GM12801 (cell line): Measurements from ENCODE around the gene TGFB1I1.

Source experiments
- CTCF ChIP-seq: IDR thresholded peaks from one replicate; pipeline ENCODE4 v1.5.1; 2011; ENCODE audit warnings: control low read depth; ENCODE audit not compliant: insufficient read length; ENCODE audit errors: extremely low read depth

The TGFB1I1 gene

DNA sequence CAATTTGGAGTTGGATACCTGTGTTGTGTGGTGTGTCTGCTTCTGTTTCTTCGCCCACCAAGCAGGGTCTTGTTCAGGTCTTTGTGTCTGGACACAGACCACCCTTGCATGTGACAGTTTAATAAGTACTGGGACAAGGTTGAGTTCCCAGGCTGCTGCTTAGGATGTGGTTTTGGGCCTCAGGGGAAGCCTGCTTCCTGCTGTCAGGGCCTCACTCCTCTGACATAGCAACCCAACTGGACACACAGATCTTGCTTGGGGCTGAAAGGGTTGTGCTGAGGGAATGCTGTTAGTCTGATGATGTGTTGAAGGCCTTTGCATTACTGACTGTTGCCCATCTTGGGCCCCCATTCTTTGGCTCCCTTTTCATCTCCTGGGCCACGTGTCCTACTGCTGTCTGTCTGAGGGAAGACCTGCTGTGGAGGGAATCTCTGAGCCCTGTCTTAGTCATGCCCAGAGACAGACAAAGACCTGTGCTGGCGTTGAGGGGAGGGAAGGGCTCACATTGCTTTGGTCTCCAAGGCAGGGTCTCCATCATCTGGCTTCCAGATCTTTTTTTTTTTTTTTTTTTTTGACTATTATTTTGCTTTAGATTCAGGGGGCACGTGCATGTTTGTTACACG lies 4.7 kb upstream of the TGFB1I1 start:
- no peak for TF ChIP-seq CTCF

GRCh38 chr16:31467858-31468257 lies 4.1 kb upstream of the TGFB1I1 start:
- no peak for TF ChIP-seq CTCF

DNA sequence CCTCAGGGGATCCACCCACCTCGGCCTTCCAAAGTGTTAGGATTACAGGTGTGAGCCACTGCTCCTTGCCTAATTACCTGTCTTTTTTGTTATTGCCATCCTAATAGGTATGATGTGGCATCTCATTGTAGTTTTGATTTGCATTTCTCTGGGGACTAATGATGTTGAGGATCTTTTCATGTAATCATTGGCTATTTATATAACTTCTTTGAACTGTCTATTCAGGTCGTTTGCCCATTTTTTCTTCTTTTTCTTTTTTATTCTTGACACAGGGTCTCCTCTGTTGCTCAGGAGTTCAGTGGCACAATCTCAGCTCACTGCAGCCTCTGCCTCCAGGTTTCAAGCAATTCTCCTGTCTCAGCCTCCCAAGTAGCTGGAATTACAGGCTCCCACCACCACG lies 1.3 kb upstream of the TGFB1I1 start:
- TF ChIP-seq CTCF = no peak

- no peak for TF ChIP-seq CTCF
Measured at GRCh38 chr16:31471241-31471874, 594 bp upstream of the TGFB1I1 start.

- TF ChIP-seq CTCF = no peak
Measured at GRCh38 chr16:31472709-31473203, 804 bp downstream of the TGFB1I1 start.

DNA sequence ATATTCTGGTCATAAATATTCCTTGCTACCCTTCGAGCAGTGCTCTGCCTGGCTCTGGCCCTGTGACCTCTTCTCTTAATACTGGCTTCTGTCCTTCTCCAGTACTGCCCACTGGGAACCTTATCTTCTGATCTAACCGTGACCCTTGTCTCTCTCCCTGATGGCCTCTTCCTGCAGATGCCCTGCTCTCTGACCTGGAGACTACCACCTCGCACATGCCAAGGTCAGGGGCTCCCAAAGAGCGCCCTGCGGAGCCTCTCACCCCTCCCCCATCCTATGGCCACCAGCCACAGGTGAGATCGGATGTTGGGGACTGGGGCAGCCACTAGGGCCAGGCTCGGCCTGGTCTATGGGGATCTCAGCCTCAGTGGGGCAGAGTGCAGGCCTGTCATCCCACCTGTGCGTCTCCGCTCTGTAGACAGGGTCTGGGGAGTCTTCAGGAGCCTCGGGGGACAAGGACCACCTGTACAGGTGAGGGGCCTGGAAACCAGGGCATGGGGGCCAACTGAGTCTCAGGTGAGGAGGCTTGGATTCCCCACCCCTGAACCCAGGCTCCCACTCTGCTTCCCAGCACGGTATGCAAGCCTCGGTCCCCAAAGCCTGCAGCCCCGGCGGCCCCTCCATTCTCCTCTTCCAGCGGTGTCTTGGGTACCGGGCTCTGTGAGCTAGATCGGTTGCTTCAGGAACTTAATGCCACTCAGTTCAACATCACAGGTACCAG lies 1.5 kb downstream of the TGFB1I1 start:
- no peak for TF ChIP-seq CTCF

DNA sequence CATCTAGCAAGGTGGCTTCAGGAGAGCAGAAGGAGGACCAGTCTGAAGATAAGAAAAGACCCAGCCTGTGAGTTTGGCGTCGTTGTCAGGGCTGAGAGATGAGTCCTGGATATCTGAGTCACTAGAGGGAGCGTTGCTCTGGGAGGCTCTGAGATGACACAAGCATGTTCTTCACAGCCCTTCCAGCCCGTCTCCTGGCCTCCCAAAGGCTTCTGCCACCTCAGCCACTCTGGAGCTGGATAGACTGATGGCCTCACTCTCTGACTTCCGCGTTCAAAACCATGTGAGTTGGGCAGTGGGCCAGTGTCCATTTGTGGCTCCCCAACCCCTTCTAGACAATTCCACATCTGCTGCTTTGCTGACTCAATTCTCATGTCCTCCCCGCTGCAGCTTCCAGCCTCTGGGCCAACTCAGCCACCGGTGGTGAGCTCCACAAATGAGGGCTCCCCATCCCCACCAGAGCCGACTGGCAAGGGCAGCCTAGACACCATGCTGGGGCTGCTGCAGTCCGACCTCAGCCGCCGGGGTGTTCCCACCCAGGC lies 2.3 kb downstream of the TGFB1I1 start:
- TF ChIP-seq CTCF = no peak
